Astrocyte (in vitro differentiated cells and primary cell): ENCODE data around the gene HOXC9. TPM values are rescaled to one million over a fixed set of nuclear protein-coding genes. Genes with fewer than 3 reads are reported as not detected.
"Not testable (repeated sequence)": the region's sequence is repeated elsewhere in the genome, so short reads cannot be mapped to it uniquely, and the experiment has no call there.

ENCODE experiments used
- DNase-seq: peaks from one replicate; pipeline ENCODE4 v3.0.0-alpha.2; 2010; ENCODE audit warnings: low read depth
- FAIRE-seq: peaks from 2 replicates; lab custom pipeline; 2011; peaks lifted over from hg19 to GRCh38; lab: Jason Lieb, UNC
- H2AFZ ChIP-seq: 2 replicates; pipeline ENCODE4 v1.6.0; 2012; ENCODE audit warnings: low read depth, low read length, inconsistent platforms
- H3K27ac ChIP-seq: 2 replicates; pipeline ENCODE4 v1.5.1; 2011; ENCODE audit warnings: low read depth, low read length, inconsistent platforms
- H3K27me3 ChIP-seq: 2 replicates; pipeline ENCODE4 v1.6.0; 2011; ENCODE audit warnings: low read length, inconsistent platforms; ENCODE audit not compliant: insufficient read depth
- H3K36me3 ChIP-seq: 2 replicates; pipeline ENCODE4 v1.5.1; 2011; ENCODE audit warnings: low read length, inconsistent platforms; ENCODE audit not compliant: insufficient read depth
- H3K4me1 ChIP-seq: 2 replicates; pipeline ENCODE4 v1.5.1; 2011; ENCODE audit warnings: low read length, inconsistent platforms; ENCODE audit not compliant: insufficient read depth
- H3K4me2 ChIP-seq: 2 replicates; pipeline ENCODE4 v1.6.0; 2012; ENCODE audit warnings: low read length, inconsistent platforms
- H3K4me3 ChIP-seq: 2 replicates; pipeline ENCODE4 v1.5.1; 2011; ENCODE audit warnings: low read depth, mild to moderate bottlenecking, low read length, inconsistent platforms; ENCODE audit not compliant: insufficient read depth
- H3K79me2 ChIP-seq: 2 replicates; pipeline ENCODE4 v1.6.0; 2012; ENCODE audit warnings: mild to moderate bottlenecking, low read length, inconsistent platforms; ENCODE audit not compliant: insufficient read depth
- H3K9ac ChIP-seq: 2 replicates; pipeline ENCODE4 v1.6.0; 2012; ENCODE audit warnings: mild to moderate bottlenecking, low read length, inconsistent platforms
- H3K9me3 ChIP-seq: 2 replicates; pipeline ENCODE4 v1.5.1; 2012; ENCODE audit warnings: low read depth, mild to moderate bottlenecking, low read length, inconsistent platforms; ENCODE audit not compliant: insufficient read depth
- H4K20me1 ChIP-seq: 2 replicates; pipeline ENCODE4 v1.6.0; 2012; ENCODE audit warnings: low read length, inconsistent platforms; ENCODE audit not compliant: insufficient read depth
- H3K27ac Mint-ChIP-seq: one replicate; pipeline ENCODE4 v1.8.0; 2021; ENCODE audit warnings: mild to moderate bottlenecking, mixed read lengths; ENCODE audit not compliant: unreplicated experiment
- H3K27me3 Mint-ChIP-seq: one replicate; pipeline ENCODE4 v1.8.0; 2021; ENCODE audit warnings: low read depth, mixed read lengths; ENCODE audit not compliant: unreplicated experiment
- H3K36me3 Mint-ChIP-seq: one replicate; pipeline ENCODE4 v1.8.0; 2021; ENCODE audit warnings: low read depth, mixed read lengths; ENCODE audit not compliant: unreplicated experiment
- H3K4me1 Mint-ChIP-seq: one replicate; pipeline ENCODE4 v1.8.0; 2021; ENCODE audit warnings: low read depth, mixed read lengths; ENCODE audit not compliant: unreplicated experiment
- H3K4me3 Mint-ChIP-seq: one replicate; pipeline ENCODE4 v1.8.0; 2021; ENCODE audit warnings: mild to moderate bottlenecking, moderate library complexity, mixed read lengths; ENCODE audit not compliant: unreplicated experiment
- H3K9me3 Mint-ChIP-seq: one replicate; pipeline ENCODE4 v1.8.0; 2021; ENCODE audit warnings: mild to moderate bottlenecking, mixed read lengths; ENCODE audit not compliant: unreplicated experiment
- CTCF ChIP-seq: IDR thresholded peaks from 2 replicates; pipeline ENCODE4 v1.5.1; 2011; ENCODE audit warnings: low read depth, mild to moderate bottlenecking, inconsistent platforms, low read length, moderate library complexity; ENCODE audit not compliant: insufficient read depth
- EZH2 ChIP-seq: IDR thresholded peaks from 2 replicates; pipeline ENCODE4 v1.6.1; 2012; ENCODE audit warnings: mild to moderate bottlenecking, low read length, inconsistent platforms; ENCODE audit not compliant: insufficient read depth
- total RNA-seq: library from RNA; stranded (reverse); gene quantifications from 2 replicates; pipeline ENCODE4 v1.2.1, GENCODE V29; 2021

Gene HOXC9
- total RNA-seq, 1 donor from 2014 or later = not detected

GRCh38 chr12:54040148-54040494 is 40.2 kb downstream of the HOXC9 start:
- Mint-ChIP-seq H3K4me1 (no peaks in the 10 kb centered on the region), H3K27ac (no peak overlapping the region), H3K9me3 (peaks cover 19% of the 10 kb centered on the region), H3K4me3 (no peak overlapping the region), H3K27me3 (peaks cover 99% of the 10 kb centered on the region), H3K36me3 (peaks cover 2% of the 10 kb centered on the region)
- no peaks in the 10 kb centered on the region for H3K79me2 ChIP-seq
- no peak overlapping the region for H3K9ac ChIP-seq
- H3K9me3 ChIP-seq = peaks cover 3% of the 10 kb centered on the region
- H3K27me3 ChIP-seq = peaks cover 76% of the 10 kb centered on the region
- TF ChIP-seq CTCF = no peak
- TF ChIP-seq EZH2 = no peak
- no peak overlapping the region for H3K4me2 ChIP-seq
- H3K4me3 ChIP-seq = no peak overlapping the region
- DNase-seq (no peak), FAIRE-seq (no peak)
- no peaks in the 10 kb centered on the region for H4K20me1 ChIP-seq
- H3K36me3 ChIP-seq = no peaks in the 10 kb centered on the region
- no peak overlapping the region for H2AFZ ChIP-seq
- H3K4me1 ChIP-seq = no peaks in the 10 kb centered on the region
- H3K27ac ChIP-seq = no peak overlapping the region

DNA sequence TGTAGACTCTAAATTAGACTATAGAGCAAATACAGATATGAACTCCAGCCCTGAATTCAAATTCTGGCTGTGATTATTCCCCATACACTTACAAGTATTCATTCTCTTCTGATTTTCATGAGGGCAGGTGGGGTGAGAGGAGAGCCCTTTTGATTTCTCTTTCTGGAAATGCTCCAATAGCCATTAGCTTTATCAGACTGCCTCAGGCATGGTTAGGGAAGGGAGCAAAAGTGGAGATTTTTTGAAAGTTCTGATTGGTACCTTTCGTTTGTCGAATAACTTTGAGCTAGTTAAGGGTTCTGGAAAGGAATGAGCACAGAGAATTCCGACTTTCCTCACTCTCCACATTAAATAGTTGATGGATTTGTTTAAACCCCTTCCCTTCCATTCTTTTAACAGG is 40.7 kb downstream of the HOXC9 start:
- no peak overlapping the region for H3K4me3 ChIP-seq
- no peaks in the 10 kb centered on the region for H4K20me1 ChIP-seq
- no peaks in the 10 kb centered on the region for H3K4me1 ChIP-seq
- Mint-ChIP-seq H3K27me3 (peaks cover 99% of the 10 kb centered on the region), H3K4me1 (no peaks in the 10 kb centered on the region), H3K9me3 (peaks cover 18% of the 10 kb centered on the region), H3K36me3 (peaks cover 2% of the 10 kb centered on the region), H3K4me3 (no peak overlapping the region), H3K27ac (no peak overlapping the region)
- no peaks in the 10 kb centered on the region for H3K79me2 ChIP-seq
- peaks cover 77% of the 10 kb centered on the region for H3K27me3 ChIP-seq
- no peak overlapping the region for H3K4me2 ChIP-seq
- TF ChIP-seq EZH2 = no peak
- TF ChIP-seq CTCF = no peak
- no peak for FAIRE-seq
- H3K27ac ChIP-seq = no peak overlapping the region
- peaks cover 3% of the 10 kb centered on the region for H3K9me3 ChIP-seq
- no peaks in the 10 kb centered on the region for H3K36me3 ChIP-seq
- H3K9ac ChIP-seq = no peak overlapping the region
- H2AFZ ChIP-seq = no peak overlapping the region
- no peak for DNase-seq

GRCh38 chr12:54041097-54041690 is 41.2 kb downstream of the HOXC9 start:
- Histone ChIP-seq H3K27ac (no peak overlapping the region), H3K36me3 (no peaks in the 10 kb centered on the region), H3K79me2 (no peaks in the 10 kb centered on the region), H2AFZ (no peak overlapping the region), H3K4me1 (no peaks in the 10 kb centered on the region), H4K20me1 (no peaks in the 10 kb centered on the region), H3K9me3 (peaks cover 3% of the 10 kb centered on the region), H3K4me2 (no peak overlapping the region), H3K9ac (no peak overlapping the region), H3K4me3 (no peak overlapping the region), H3K27me3 (peaks cover 77% of the 10 kb centered on the region)
- Mint-ChIP-seq H3K4me3 (no peak overlapping the region), H3K9me3 (peaks cover 15% of the 10 kb centered on the region), H3K36me3 (peaks cover 2% of the 10 kb centered on the region), H3K27ac (no peak overlapping the region), H3K4me1 (no peaks in the 10 kb centered on the region), H3K27me3 (peaks cover 99% of the 10 kb centered on the region)
- FAIRE-seq (no peak), DNase-seq (no peak)
- TF ChIP-seq CTCF (no peak), EZH2 (no peak)

- H3K27me3 ChIP-seq = peaks cover 84% of the 10 kb centered on the region
- H3K9me3 ChIP-seq, H3K36me3 ChIP-seq, H3K9ac ChIP-seq, DNase-seq, H3K4me3 Mint-ChIP-seq, H3K4me2 ChIP-seq, H3K79me2 ChIP-seq, H3K4me1 ChIP-seq, H3K36me3 Mint-ChIP-seq, H4K20me1 ChIP-seq, H3K4me3 ChIP-seq, H3K27ac ChIP-seq, FAIRE-seq, H3K27ac Mint-ChIP-seq, H2AFZ ChIP-seq, H3K4me1 Mint-ChIP-seq: not testable (repeated sequence)
- peaks cover 99% of the 10 kb centered on the region for H3K27me3 Mint-ChIP-seq
- H3K9me3 Mint-ChIP-seq = peaks cover 15% of the 10 kb centered on the region
Observed at GRCh38 chr12:54042033-54042432, 42.1 kb downstream of the HOXC9 start.
